ENCODE data around the gene MCAT.

DNA sequence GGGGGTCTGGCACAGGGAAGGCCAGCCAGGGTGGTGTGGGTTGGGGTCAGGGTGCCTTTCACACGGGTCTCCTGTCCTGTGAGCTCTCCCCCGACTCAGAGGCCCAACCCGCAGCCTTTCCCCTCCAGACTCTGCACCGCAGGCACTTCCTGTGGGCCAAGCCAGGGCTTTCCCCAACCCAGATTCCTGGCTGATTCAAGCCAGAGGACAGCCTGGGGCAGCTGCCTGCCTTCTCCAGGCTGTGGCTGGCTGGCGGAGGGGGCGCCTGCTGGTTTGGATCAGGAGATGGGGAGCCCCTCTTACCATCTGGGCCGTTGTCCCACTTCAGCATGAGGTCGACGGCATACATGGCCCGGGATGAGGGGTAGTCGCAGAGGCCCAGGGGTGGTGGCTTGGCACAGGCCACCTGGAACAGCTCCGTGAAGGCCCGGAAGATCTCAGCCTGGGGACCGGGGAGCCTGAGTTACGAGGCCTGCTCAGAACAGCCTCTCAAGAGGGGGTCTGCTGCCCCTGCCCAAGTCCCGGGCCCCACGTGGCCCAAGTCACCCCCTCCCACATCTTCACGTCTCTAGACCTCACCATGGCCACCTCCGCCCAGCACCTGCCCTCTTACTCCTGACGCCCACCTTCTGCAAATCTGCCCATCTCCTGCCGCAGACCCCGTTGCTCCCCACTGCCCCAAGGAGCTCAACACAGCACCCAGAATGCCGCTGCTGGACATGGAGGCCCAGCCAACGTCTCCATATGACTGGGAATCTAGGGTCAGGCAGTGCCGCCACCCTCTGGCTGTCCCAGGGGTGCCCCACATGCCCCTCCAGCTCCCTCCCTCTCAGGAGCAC is 25.5 kb upstream of the MCAT start:
- no peak for TF ChIP-seq EZH2phosphoT487 (IDR thresholded peaks at IDR 0.05; ENCODE audit: borderline replicate concordance, low read depth)
- TF ChIP-seq CTCF (IDR thresholded peaks at IDR 0.05), result no peak
- TF ChIP-seq EP300 (IDR thresholded peaks at IDR 0.05; ENCODE audit: borderline replicate concordance in 1 of 2, low read depth in 1 of 2, low read length in 1 of 2), result no peak
- no peak for TF ChIP-seq GABPA (IDR thresholded peaks at IDR 0.05; ENCODE audit: low read depth)
- TF ChIP-seq ZBTB33 (IDR thresholded peaks at IDR 0.05; ENCODE audit: borderline replicate concordance, low read depth), result no peak
- no peak for TF ChIP-seq POLR2AphosphoS5 (IDR thresholded peaks at IDR 0.05; ENCODE audit: low read depth, low read length)
- no peak for TF ChIP-seq TEAD4 (IDR thresholded peaks at IDR 0.05; ENCODE audit: borderline replicate concordance, insufficient read depth)
- TF ChIP-seq CHD2 (IDR thresholded peaks at IDR 0.05; ENCODE audit: low read length, partially characterized antibody), result no peak
- no peak for TF ChIP-seq RXRA (IDR thresholded peaks at IDR 0.05; ENCODE audit: borderline replicate concordance, low read depth)
- no peak for TF ChIP-seq YY1 (IDR thresholded peaks at IDR 0.05; ENCODE audit: low read depth)

Measured in SK-N-SH (cell line).